OCI-LY7 (cell line): Measurements from ENCODE around the gene CPNE1. TPM values are rescaled to one million over a fixed set of nuclear protein-coding genes. Genes with fewer than 3 reads are reported as not detected.
A peak's percentile ranks its signal among the peaks of the same experiment; 100 is the strongest.

ENCODE experiments used
- BruUV-seq: library from RNA; stranded (reverse); fragments of 400-500 nt; replicated peaks from 2 replicates; lab custom pipeline; 2021; lab: Mats Ljungman, UMichigan
- CTCF ChIA-PET: fragments of 300-600 bp; sonication (Branson Sonifier 250); formaldehyde crosslinking; loops from one replicate; lab custom pipeline; 2022; ENCODE audit warnings: antibody characterized with exemption; ENCODE audit not compliant: unreplicated experiment; lab: Charles Lee
- POLR2A ChIA-PET: fragments of 300-600 bp; sonication (Branson Sonifier 250); formaldehyde crosslinking; loops from one replicate; lab custom pipeline; 2022; ENCODE audit warnings: antibody characterized with exemption; lab: Charles Lee
- DNase-seq: peaks from one replicate; pipeline ENCODE4 v3.0.0-alpha.2; 2015; ENCODE audit warnings: low spot score
- H2AFZ ChIP-seq: fragments of 200-600 bp; sonication (generic), shearing (Covaris generic); 2 replicates; pipeline ENCODE4 v1.6.1; 2014; ENCODE audit warnings: mild to moderate bottlenecking, antibody characterized with exemption, low read length, moderate library complexity
- H3K27ac ChIP-seq: fragments of 200-600 bp; sonication (generic); 2 replicates; pipeline ENCODE4 v1.5.1; 2014; ENCODE audit warnings: mixed run types, low read depth, mild to moderate bottlenecking, moderate library complexity, low read length, inconsistent platforms; ENCODE audit not compliant: poor library complexity, severe bottlenecking
- H3K36me3 ChIP-seq: fragments of 200-600 bp; sonication (generic); 2 replicates; pipeline ENCODE4 v1.6.1; 2014; ENCODE audit warnings: mild to moderate bottlenecking, antibody characterized with exemption, low read length, moderate library complexity, mixed read lengths; ENCODE audit not compliant: insufficient read depth
- H3K4me1 ChIP-seq: fragments of 200-600 bp; sonication (generic); 2 replicates; pipeline ENCODE4 v1.5.1; 2014; ENCODE audit warnings: mild to moderate bottlenecking, low read length; ENCODE audit not compliant: insufficient read depth, poor library complexity, severe bottlenecking
- H3K4me2 ChIP-seq: fragments of 200-600 bp; sonication (generic); 2 replicates; pipeline ENCODE4 v1.6.1; 2014; ENCODE audit warnings: mild to moderate bottlenecking, low read length
- H3K4me3 ChIP-seq: fragments of 200-600 bp; sonication (generic); 2 replicates; pipeline ENCODE4 v1.5.1; 2014; ENCODE audit warnings: mild to moderate bottlenecking, low read depth, low read length; ENCODE audit not compliant: poor library complexity, severe bottlenecking
- H3K79me2 ChIP-seq: fragments of 200-600 bp; sonication (generic); 2 replicates; pipeline ENCODE4 v1.6.1; 2016; ENCODE audit warnings: low read depth, mild to moderate bottlenecking, low read length, moderate library complexity, mixed read lengths; ENCODE audit not compliant: insufficient read depth
- H3K9me2 ChIP-seq: fragments of 200-600 bp; sonication (generic); 2 replicates; pipeline ENCODE4 v1.6.1; 2016; ENCODE audit warnings: mild to moderate bottlenecking, low read length, mixed read lengths; ENCODE audit not compliant: insufficient read depth
- H3K9me3 ChIP-seq: fragments of 200-600 bp; sonication (generic); 2 replicates; pipeline ENCODE4 v1.6.1; 2014; ENCODE audit warnings: mild to moderate bottlenecking, mixed run types, low read length, mixed read lengths
- H4K20me1 ChIP-seq: fragments of 200-600 bp; sonication (generic); 2 replicates; pipeline ENCODE4 v1.6.1; 2014; ENCODE audit warnings: mild to moderate bottlenecking, antibody characterized with exemption, low read length, moderate library complexity, mixed read lengths; ENCODE audit not compliant: insufficient read depth
- CTCF ChIP-seq: fragments of 200-600 bp; sonication (generic); conservative IDR thresholded peaks from 2 replicates; pipeline ENCODE4 v1.5.1; 2014; ENCODE audit warnings: mild to moderate bottlenecking, antibody characterized with exemption, low read length, moderate library complexity, mixed read lengths
- EZH2phosphoT487 ChIP-seq: fragments of 200-600 bp; sonication (generic); IDR thresholded peaks from 2 replicates; pipeline ENCODE4 v1.6.1; 2018; ENCODE audit warnings: low read depth, borderline replicate concordance, mild to moderate bottlenecking, mixed run types, antibody characterized with exemption, low read length, moderate library complexity, mixed read lengths
- intact Hi-C: fragments of 100-400 bp; cut with micrococcal nuclease; formaldehyde crosslinking; loops from one replicate; pipeline ENCODE4 v1.10.0; 2022; ENCODE audit not compliant: unreplicated experiment
- total RNA-seq, 2 experiments: library from RNA; depleted of rRNA in 1 of 2; stranded (reverse); fragments of >200 nt in 1 of 2; shearing (Covaris generic) in 1 of 2; gene quantifications; 2 replicates each; pipeline ENCODE4 v1.2.3, GENCODE V29; 2014 to 2022

Gene CPNE1
- total RNA-seq, 2 experiments from 2014 or later = 83.3 to 202 TPM

- TF ChIP-seq EZH2phosphoT487 = no peak
- TF ChIP-seq CTCF = no peak; the same call in 1 of the 2 replicates
- Histone ChIP-seq H2AFZ (peak overlapping the region; percentile 82), H4K20me1 (no peaks in the 10 kb centered on the region; the same call in 1 of the 2 replicates), H3K4me3 (peak overlapping the region; percentile 87), H3K9me3 (no peaks in the 10 kb centered on the region), H3K36me3 (peaks cover 55% of the 10 kb centered on the region), H3K79me2 (peaks cover 31% of the 10 kb centered on the region; the same call in 1 of the 2 replicates), H3K4me2 (peak overlapping the region; percentile 74), H3K9me2 (no peaks in the 10 kb centered on the region), H3K4me1 (peaks cover 23% of the 10 kb centered on the region), H3K27ac (peak overlapping the region; percentile 74)
- CTCF ChIA-PET = no interaction called here
- DNase-seq = peak; percentile 31
- POLR2A ChIA-PET = no interaction called here
- no TSS peak for BruUV-seq
- intact Hi-C loops = loop anchor here (1.0 to 5.0 kb wide), 5 partner anchors 81 to 236 kb away; partner anchors contain the start of gene SPAG4
Measured at GRCh38 chr20:35698298-35699126, 33.8 kb upstream of the CPNE1 start.

GRCh38 chr20:35697696-35698297 is 33.1 kb upstream of the CPNE1 start:
- H3K79me2 ChIP-seq = peaks cover 31% of the 10 kb centered on the region; the same call in 1 of the 2 replicates
- H3K9me2 ChIP-seq = no peaks in the 10 kb centered on the region
- peak overlapping the region; percentile 82; the same call in 1 of the 2 replicates for H2AFZ ChIP-seq
- H4K20me1 ChIP-seq = no peaks in the 10 kb centered on the region; the same call in 1 of the 2 replicates
- no peaks in the 10 kb centered on the region for H3K9me3 ChIP-seq
- peak overlapping the region; percentile 87 for H3K4me3 ChIP-seq
- DNase-seq = no peak
- intact Hi-C loops = loop anchor here (2.0 to 5.0 kb wide), 4 partner anchors 80 to 235 kb away; partner anchors contain the start of gene SPAG4
- H3K27ac ChIP-seq = peak overlapping the region; percentile 74
- peak overlapping the region; percentile 74 for H3K4me2 ChIP-seq
- ChIA-PET POLR2A (no interaction called here), CTCF (no interaction called here)
- peaks cover 51% of the 10 kb centered on the region for H3K36me3 ChIP-seq
- no peak for TF ChIP-seq EZH2phosphoT487
- no peak; the same call in 1 of the 2 replicates for TF ChIP-seq CTCF
- BruUV-seq = no TSS peak
- peaks cover 23% of the 10 kb centered on the region for H3K4me1 ChIP-seq
